Measurements from ENCODE around the gene GNAS-AS1.

The GNAS-AS1 gene

DNA sequence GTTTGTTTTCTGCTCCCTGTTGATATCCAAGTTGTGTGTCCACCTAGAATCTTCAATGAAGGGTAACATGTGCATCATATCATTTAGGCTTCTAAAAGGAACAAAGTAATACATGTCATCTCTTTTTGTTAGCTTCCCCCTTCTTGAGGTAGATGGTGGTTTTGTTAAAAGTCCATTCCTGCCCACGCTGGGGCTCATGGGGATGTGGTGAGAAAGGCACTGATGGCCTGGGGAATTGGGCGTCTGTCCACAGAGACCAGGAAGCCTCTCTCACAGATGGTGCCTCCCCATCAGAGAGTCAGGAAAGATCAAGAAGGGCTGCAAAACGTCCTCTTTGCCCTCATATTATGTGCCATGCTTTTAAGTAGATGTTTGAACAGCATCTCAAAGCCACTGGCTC is 34.3 kb upstream of the GNAS-AS1 start:
- DNase-seq (ENCODE audit: low read depth), result no peak

DNA sequence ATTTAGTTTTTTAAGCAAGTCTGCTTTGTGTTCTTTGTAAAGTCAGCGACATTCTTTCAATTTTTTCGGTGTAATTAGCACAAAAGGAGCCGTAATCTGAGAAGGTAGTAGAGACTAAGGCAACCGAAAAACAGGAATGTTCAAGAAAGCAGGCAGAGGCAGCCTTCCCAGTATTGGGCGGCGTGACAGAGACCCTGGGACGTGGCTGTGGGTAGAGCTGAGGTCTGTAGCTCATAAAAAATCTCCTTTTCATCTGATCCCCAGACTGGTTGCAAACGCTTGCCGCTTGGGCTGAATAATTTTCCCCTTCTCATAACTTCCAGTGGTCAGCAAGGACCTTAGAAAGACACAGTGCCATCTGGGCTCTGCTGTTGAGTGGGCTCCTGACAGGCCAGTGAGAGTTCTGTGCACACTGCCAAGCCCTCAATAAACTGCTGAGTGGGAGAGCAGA is 32.6 kb upstream of the GNAS-AS1 start:
- no peak for DNase-seq (ENCODE audit: low read depth)

DNA sequence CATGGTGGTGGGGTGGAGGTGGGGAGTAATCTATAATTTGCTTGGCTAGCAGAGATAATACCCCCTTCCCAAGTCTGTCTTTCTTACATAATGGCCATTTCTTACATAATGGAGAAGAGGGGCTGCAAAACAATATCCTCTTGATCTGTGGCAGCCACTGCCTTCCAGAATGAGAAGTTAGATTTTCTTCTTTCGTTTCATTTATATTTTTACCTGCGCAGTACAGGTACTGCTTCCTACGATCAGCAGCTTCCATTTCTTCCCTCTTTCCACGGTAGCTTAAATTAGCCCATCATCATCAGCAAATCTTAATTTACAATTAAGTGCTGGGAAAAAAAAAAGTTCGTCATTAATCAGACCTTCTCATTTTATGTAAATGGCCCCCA is 32.0 kb upstream of the GNAS-AS1 start:
- DNase-seq (ENCODE audit: low read depth), result no peak

DNA sequence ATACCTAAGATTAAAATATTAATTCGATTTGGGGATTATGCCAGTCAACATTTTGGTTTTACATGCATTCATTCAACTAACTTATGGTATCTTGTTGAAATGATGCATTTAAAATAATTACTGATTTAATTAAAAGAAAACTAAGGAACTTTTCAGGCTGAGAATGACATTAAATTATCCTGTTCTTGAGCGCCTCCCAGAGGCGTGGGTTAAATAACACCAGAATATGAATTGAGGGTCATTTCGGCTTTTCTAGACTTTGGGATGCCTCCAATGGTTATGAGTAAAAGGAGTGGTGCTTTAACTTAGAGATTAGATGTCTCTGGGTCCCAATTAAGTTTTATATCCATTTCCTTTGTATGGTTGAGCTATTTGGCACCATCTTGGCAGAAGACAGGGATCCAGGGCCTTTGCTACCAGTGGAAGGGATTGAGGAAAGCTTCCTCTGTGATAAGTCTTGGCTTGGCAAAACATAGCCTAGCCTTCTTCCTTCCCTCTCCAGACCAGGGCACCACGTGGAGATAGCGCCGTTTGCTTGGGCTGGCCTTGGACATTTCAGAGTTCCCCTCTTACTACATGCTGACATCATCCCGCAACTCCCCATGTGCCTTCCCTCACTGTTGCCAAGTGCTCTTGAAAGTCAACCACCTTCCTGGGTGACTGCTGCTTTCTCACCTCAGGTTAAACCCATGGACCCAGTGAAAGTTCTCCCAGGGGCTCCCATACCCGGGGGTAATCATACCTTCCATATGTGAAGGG is 30.5 kb upstream of the GNAS-AS1 start:
- DNase-seq (ENCODE audit: low read depth), result no peak

DNA sequence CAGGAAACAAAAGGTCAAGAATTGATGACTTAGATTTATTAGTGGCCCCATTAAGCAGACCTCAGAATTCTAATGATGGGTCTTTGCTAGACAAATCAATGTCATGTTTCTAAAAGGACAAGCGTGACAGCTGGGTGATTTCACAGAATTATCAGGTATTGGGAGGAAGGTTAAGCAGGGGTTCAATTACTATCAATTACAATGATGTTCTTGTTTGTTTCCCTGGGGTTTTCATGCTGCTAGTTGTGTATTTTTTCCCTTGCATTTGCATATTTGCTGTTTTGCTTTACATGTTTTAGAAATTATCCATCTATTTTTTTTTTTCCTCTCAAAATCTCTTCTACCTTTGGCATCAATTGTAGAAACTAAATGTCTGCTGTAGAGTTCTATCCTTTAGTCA is 29.7 kb upstream of the GNAS-AS1 start:
- DNase-seq (ENCODE audit: low read depth), result no peak

DNA sequence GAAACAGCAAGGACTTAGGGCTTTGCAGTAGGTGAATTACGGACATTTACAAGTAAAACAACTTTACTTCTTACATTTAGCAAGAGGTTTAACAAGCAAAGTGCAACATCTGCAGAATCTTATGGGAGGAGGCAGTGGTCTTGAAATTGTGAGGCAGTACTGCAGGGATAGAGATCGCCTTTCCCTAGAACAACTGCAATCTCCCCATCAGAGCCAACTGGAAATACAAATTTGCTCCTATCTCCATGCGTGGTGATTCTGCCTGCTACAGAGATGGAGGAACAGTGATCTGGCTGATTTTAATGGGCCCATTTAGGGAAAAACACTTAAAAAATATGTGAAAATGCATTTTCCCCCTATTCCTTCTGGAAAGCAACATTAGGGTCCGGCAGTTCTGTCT is 27.7 kb upstream of the GNAS-AS1 start:
- no peak for DNase-seq (ENCODE audit: low read depth)

DNA sequence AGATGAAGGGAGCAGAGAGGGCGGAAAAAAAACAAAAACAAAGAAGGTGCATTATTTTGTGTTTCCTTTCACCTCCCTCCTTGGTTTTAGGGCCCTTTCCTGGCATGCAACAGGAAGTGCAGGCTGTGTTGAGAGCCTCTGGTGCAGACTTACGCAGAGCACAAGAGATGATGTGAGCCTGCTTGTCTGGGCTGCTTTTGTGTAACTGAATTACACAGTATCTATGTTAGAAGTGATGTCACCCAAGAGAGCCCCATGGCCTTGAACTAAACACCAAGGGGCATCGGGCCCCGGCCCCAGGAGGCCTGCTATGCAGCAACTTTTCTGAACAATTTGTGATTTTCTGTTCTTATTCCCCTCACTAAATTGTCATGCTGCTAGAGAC is 27.3 kb upstream of the GNAS-AS1 start:
- DNase-seq (ENCODE audit: low read depth), result no peak

DNA sequence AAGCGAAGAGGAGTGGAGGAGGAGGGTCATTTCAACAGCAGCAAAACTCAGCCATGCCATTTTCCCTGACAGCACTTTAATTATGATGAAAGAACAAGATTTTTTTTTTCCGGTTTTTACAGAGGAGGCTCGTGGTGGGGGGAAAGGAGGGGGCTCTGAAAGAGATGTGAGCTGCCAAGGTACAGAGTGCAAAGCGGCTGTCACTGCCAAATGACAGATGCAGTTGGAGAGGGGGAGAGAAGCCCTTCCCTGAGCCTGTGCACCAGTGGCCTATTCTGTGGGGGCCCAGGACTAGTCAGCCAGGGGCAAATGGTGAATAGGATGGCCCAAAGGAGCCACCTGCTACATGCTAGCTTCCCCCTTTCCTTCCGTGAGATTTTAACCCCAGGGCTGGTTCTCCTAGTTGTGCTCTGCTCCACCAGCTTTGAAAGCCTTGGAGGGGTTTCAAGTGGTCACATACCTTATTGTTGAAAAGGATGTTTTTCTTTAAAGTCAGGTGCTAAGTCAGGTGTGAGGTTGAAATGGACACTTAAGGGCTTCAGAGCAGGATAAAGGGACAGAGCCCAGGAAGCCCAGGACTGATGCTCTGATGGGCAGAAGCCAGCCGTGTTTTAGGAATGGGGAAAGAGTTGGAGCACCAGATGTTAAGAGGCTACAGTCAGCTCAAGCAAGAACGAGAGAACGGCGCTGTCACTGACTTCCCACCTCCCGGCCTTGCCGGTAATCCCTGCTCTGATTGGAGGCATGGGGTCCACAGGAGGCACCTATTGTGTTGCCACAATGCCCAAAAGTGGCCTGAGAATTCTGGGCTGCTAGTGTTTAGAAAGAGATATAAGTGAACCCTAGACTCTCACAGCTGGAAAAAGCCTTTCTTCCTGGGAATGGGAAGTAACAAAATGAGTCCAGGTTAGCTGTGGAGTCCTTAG is 26.6 kb upstream of the GNAS-AS1 start:
- DNase-seq (ENCODE audit: low read depth), result no peak

DNA sequence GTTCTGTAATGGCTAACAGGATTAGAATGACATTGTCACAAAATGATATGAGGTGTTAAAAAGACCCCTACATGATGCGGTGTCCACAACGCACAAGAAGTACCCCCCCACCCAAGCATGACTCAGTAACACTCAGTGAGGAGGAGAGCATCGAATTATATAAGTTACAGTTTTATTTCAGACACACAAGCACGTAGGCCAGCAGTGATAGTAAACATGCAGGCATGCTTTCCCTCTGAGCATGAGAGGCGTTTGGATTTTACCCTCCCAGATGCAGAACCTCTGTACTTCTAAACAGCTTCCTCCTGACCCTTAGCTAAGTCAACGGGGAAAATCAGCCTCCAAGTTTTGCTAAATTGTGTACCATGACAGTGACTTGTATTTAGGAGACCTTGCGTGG is 25.7 kb upstream of the GNAS-AS1 start:
- no peak for DNase-seq (ENCODE audit: low read depth)

DNA sequence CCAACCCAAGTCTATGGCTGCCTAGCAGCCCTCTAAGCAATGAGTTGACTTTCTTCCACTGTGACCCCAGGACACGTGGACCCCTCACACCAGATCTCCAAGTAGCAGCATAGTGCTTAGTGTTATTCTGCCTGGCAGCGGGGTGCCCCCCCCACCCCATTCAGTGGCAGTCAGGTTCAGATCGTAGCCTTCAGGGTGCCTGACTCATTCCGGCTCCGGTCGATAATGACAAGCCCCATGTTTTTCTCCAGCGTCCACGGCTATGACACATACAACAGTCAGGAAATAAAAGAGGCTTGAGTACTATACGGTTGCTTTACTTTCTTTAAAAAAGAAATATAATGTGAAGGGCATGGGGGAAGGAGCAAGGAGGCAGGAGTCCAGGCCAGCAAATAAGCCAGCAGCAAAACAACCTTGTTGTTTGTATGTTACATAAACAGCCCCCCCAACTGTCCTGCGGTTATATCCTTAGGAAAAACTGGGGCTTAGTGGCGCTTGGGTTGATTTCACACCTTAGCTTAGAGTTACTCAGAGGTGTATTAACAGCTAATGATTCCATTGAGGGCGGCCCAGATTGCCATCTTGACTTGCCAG is 24.9 kb upstream of the GNAS-AS1 start:
- DNase-seq (ENCODE audit: low read depth), result no peak

DNA sequence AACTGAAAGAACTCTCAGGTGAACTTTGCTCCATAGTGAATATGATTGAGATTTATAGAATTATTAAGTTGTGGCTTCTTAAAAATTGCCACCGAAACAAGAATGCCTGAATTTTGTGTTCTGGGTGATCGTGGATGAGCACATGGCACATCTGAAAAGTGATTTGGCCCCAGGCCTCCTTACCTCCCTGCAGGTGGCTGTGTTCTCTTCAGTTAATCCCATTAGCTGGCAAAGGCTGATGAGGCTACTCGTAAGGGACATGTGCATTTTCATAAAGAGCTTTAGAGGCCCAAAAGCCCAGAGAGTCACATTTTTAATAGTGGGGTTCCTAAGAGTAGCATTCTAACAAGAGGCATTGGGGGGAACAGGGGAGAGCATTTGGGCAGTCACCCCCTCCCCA is 24.4 kb upstream of the GNAS-AS1 start:
- DNase-seq (ENCODE audit: low read depth), result no peak

DNA sequence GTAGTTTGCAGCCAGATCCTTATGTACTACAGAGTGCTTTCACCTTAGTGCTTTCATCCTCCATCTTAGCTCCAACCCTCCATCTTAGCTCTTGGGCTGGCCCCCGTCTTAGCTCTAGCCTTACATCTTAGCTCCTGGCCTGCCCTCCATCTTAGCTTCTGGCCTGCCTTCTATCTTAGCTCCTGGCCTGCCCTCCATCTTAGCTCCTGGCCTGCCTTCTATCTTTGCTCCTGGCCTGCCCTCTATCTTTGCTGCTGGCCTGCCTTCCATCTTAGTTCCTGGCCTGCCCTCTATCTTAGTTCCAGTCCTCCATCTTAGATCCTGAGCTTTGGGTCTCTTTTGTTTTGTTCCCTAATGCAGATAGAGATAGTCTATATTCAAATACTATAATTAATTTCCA is 23.8 kb upstream of the GNAS-AS1 start:
- DNase-seq (ENCODE audit: low read depth), result no peak

DNA sequence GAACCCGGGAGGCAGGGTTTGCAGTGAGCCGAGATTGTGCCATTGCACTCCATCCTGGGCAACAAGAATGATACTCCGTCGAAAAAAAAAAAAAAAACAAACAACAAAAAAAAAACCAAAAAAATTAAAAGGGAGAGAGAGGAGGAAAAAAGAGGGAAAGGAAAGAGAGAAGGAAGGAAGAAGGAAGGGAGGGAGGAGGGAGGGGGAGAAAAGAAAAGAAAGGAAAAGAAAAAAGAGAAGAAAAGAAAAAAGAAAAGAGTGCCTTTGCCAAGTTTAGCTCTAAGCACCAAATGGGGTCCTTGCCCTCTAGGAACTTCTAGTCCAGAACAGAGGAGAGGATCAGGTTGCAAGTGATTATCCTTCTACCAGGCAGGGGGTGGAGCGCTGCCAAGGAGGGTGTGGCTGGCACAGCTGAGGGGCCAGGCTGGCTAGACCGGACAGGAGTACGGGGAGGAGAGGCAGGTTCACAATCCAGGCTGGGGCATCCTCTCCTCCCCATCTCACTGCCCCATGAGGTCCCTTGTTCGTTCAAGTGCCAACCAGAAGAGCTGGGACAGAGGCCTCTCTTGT is 20.9 kb upstream of the GNAS-AS1 start:
- no peak for DNase-seq (ENCODE audit: low read depth)

DNA sequence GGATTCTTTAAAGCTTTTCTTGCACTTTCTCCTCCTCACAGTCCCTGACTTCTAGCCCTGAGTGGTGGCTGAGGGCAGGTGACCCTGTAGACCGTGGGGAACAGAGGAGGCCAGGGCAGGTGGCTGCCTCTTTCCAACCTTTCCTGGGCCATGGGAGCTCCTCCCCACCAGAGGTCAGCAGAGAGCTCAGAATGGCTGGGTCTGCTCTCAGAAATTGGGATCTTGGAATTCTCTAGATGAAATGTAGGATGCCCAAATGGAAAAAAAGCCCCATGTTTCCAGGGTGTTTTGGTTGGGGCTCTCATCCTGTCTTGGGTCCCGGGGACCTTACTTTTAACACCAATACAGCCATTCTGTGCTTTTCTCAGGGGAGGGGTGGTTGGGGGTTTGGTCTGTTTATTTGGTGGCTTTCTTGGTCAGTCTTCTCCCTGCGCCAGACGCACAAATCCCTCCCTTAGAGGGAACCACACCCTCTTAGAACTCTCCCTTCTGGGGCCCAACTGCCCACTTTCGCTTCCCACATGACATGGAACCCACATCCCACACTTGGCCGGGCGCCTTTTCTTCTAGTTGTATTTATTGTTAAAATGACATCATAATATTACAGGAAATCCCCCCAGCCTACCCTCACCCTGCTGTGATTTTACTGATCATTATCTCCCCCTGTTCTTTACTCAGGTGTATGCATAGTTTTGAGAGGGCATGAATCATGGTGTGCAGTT is 19.8 kb upstream of the GNAS-AS1 start:
- DNase-seq (ENCODE audit: low read depth), result peak; percentile 44

DNA sequence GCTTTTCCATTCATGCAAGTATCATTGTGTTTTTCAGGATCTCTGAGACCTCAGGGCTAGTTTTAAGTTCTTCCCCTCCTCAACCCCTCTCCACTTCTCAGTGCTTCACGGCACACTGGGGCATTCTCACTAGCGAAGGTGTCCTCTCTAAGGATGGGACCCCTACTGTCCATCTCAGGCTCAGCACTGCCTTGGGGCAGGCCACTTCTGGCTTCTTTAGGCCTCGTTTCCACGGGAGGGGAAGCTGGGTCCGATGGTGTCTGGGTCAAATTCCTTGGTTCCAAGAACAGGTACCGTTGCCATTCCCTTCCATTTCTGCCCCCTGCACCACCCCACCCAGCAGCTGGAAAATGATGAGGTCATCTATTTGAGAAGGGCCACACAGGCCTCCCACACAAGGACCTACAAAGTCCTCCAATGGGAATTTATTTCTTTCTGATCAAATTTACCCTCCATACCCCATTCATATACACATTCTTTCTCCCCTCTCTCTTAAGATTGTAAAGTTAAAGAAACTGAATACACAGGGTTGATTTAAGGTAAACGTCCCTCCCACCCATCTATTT is 19.0 kb upstream of the GNAS-AS1 start:
- DNase-seq (ENCODE audit: low read depth), result no peak

DNA sequence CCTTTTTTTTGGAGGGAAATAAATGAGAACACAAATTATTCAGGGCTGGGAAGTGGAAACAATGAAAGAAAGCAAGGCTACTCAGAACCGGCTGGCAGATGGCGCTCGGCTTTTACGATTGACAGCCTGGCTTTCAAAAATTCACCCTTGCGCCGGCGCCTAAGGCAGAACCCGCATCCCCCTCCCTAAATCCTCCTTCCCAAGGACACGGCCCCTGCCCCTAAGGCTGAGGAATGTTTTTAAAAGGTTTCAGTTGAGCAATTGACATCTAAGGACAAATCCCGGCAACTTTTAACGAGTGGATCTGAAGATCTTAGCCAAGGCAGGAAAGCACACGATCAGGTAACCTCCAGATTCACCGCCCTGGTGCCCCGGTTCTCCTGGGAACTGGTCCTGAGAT is 18.1 kb upstream of the GNAS-AS1 start:
- no peak for DNase-seq (ENCODE audit: low read depth)

DNA sequence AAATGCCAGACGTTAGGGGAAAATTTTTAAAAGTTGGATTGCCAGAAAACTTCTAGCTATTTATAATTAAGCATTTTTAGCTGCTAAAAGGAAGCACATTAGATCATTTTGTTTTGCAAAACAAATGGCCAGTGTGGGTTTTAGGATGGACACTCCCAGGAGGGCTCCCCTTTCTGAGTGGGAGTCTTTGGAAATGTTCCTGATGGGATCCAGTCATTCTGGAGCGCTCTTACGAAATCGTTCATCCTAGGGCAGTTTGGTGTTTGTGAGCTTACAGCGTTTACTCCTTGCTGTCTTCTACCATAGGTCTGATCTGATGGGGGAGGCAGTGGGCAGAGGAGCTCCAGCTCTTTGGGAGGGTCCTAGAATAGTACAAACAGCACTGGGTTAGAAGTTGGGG is 16.5 kb upstream of the GNAS-AS1 start:
- DNase-seq (ENCODE audit: low read depth), result no peak

DNA sequence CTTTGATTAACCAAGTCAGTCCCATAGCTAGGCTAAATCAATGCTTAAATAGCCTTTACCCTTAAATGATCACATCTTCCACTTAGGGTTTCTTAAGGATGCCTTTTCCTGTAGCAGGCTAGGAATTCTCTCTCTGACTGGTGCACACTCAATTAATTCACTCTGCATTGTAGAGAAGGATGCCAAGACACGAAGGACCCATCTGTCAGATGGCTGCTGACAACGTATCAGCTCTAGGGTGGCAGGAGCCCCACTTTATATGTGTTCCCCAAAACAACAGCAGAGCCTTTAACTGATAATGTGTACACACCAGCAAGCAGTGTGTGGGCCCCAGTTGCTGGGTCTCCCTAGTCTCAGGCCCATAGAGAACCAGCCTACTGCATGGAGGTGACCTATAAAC is 15.1 kb upstream of the GNAS-AS1 start:
- DNase-seq (ENCODE audit: low read depth), result no peak

DNA sequence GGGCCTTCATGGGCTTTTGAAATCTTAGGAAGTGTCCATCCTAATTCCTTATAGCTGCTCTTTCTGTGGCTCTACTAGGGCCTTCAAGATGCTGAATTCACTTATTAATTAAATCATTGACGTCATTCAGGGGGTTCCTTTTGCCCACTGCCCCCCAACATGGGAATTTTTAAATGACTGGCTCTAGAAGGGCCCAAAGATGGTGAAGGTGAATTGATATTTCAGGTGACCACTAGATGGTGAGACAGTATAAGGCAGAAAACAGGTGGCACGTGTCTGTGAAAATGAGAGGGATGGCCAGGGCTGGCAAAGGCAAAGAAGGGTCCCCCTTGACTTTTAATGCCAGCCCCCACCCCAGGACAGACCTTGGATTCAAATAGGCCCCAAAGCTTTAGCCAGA is 13.6 kb upstream of the GNAS-AS1 start:
- no peak for DNase-seq (ENCODE audit: low read depth)

DNA sequence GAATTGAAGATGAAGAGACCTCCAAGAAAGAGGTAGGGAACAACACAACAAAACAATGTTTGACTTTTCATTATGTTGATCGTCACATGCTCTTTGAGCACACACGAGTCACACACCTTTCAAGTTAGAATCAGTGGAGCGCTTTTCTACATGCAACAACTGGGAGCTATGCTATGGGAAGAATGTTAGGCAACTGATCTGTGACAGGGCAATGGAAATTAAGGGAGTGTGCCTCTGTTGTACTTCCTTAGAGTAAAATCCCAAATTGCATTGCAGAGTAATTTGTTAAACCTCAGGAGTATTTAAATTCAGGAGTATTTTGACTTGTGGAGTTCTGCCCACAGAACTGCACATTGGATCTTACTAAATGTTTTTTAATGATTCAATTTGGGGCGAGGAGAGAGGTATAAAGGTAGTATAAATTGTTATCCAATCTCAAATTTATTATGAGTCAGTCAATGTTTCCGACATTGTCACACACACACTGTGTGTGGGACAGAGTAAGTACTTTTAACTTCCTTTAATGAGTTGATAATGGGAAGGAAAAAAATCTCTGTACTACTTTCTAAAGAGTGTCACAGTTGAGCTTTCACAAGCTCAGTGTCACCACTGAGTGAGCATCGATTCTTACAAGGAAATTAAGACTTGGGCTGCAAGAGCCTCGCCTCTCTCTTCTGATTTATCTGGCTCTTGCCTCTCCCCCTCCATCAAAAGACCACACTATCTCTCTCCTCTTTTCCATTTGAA is 12.5 kb upstream of the GNAS-AS1 start:
- no peak for DNase-seq (ENCODE audit: low read depth)
